GM13977 (cell line): ENCODE results near the gene KCNIP2.
A peak's percentile ranks its signal among the peaks of the same experiment; 100 is the strongest.

Experiments
- DNase-seq: peaks from one replicate; pipeline ENCODE4 v3.0.0; 2012; ENCODE audit warnings: low spot score
- in situ Hi-C: fragments of 300-500 bp; cut with MboI; formaldehyde crosslinking; loops from one replicate; pipeline ENCODE4 v1.12.0; 2022; ENCODE audit warnings: low sequenced_read_pairs, low pct_unique_long_range_greater_than_20kb, mixed read lengths, inconsistent platforms; ENCODE audit not compliant: unreplicated experiment
- TF ChIP-seq, protein P1 (sequence below): IDR thresholded peaks from 2 replicates; pipeline ENCODE4 v1.5.1; 2012; ENCODE audit warnings: mild to moderate bottlenecking, control low read depth; ENCODE audit not compliant: insufficient read depth; ENCODE audit errors: extremely low read depth, missing control alignments

Gene KCNIP2

DNA sequence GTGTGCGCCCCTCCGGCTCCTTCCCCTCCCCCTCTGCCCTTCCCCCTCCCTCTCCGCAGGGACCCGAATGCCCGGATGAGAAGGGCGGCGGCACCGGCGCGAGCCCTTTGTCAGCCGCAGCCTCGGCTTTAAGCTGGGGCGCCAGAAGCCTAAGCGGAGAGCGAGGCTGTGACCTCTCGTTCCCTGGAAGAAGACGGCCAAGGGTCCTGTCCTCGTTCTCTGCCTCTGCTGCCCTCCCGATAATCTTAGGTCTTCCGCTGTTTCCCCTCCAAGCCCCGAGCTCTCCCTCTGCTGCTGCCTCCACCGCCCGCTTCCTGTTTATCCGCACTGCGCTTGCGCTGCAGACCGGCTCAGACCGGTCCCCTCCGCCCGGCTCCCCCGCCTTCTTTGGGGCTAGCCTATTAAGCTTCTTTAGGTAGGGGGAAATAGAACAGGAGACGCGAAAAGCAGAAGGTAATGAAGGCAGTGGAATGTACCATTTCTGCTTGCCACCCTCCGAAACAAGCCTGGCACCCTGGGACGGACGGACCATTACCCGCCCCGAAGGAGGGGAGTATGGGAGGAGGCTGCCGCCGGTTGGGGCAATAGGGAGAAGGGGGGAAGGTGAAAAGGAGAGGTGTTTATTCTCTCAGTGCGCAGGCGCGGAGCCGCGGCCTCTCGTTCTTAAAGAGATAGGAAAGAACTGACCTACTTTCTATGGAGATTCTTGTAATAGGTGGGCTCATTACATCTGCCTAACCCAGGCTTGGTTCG is 25.3 kb downstream of the KCNIP2 start, which contains the start of gene OGA:
Gene OGA, minus strand, starts transcription at position 326 of the 753 bp plus-strand sequence. CDS start 422 bp downstream, outside the sequence.
- TF ChIP-seq, protein P1, sequence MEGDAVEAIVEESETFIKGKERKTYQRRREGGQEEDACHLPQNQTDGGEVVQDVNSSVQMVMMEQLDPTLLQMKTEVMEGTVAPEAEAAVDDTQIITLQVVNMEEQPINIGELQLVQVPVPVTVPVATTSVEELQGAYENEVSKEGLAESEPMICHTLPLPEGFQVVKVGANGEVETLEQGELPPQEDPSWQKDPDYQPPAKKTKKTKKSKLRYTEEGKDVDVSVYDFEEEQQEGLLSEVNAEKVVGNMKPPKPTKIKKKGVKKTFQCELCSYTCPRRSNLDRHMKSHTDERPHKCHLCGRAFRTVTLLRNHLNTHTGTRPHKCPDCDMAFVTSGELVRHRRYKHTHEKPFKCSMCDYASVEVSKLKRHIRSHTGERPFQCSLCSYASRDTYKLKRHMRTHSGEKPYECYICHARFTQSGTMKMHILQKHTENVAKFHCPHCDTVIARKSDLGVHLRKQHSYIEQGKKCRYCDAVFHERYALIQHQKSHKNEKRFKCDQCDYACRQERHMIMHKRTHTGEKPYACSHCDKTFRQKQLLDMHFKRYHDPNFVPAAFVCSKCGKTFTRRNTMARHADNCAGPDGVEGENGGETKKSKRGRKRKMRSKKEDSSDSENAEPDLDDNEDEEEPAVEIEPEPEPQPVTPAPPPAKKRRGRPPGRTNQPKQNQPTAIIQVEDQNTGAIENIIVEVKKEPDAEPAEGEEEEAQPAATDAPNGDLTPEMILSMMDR: no peak
- in situ Hi-C loops: no loop called here
- peak; percentile 94 for DNase-seq

DNA sequence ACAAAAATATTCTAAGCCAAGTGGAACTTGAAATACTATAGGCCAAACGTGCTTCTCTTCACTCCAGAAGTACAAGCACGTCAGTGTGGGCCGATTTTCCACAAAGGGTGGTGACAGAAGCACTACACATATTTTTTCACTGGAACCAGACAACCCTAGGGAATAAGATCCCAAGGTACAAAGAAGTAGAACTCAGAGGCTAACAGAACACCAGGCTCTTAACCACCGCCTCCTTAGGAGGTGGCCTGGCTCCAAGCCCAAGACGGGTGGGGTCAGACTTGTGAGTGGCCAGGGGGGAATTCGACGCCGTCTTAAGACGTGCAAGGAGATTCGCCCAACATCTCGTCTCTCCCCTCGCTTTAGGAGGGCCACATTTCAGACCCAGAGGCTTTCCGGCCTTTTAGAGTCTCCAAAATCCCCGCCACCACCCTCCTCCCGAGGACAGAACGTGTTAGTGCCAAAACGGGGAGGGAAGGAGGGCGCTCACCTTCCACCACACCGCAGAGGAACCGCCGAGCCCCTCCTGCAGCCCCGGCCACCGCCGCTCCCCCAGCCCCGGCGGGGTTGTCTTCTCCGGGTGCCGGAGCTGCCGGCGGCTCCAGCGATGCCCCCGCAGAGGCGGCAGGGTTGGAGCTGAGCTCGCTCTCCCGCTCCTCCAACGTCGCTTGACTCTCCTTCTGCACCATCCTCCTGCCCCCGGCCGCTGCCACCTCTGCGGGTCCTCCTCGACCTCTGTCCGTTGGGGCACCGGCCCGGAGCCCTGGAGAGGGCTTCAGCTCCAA is 26.1 kb downstream of the KCNIP2 start:
- TF ChIP-seq, protein P1: no peak
- in situ Hi-C loops: no loop called here
- peak; percentile 45 for DNase-seq

DNA sequence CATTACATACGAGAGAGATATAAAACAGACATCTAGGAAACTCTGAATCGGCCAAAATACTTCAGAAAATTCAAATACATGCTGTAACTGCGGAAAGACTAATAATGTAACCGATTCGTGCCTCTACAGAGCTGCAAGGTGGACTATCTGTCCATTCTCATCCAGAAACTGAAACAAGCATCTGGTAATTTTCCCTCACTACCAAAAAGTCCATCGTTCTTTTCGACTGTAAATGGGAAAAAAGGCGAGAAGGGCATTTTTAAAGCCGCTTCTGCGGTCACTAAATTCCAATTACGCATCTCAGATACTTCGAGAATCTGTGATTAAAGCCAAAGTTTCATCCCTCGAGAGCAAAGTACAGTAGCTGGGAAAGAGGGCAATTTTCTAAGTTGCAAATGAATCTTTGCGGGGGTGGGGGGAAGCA is 26.7 kb downstream of the KCNIP2 start:
- in situ Hi-C loops: no loop called here
- DNase-seq: peak; percentile 57
- TF ChIP-seq, protein P1: no peak

DNA sequence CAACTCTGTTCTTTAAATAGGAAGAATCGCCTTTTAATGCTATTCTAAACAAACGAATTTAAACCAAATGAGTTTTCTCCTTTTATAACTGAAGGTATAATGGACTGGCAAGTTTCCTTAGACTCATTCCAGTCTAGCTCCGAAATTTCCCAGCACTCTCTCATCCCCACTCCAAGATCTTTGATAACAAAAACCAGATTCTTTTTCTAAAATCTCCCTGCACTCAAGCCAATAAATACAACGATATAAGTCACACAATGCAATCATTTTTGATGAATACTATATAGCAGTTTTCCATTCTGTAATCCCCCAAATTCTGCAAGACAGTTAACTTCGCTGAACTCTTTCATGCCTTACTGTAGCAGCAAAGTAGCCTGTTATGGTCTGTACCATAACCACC is 27.2 kb downstream of the KCNIP2 start:
- in situ Hi-C loops: no loop called here
- TF ChIP-seq, protein P1: no peak
- no peak for DNase-seq

DNA sequence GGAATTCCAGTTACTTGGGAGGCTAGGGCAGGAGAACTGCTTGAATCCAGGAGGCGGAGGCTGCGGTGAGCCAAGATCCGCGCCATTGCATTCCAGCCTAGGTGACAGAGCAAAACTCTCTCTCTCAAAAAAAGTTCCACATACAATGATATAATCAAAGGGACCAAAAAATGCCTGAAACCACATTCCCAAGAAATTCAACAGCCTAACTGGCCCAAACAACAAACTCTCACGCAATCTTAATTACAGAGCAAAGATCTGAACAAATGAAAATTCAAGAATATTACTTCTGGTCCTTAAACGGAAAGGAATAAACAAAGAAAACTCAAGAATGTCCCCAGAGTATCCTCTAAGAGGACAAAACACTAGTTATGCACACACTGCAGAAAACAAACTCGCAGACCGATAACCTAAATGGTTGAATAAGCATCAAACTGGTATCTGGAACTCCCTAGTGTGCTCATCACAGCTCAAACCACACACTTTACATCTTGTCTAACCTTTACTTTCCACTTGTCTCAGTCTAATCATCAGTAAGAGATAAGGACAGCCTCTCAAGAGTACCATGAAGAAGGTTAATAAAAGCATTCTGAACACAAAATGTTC is 29.0 kb downstream of the KCNIP2 start:
- TF ChIP-seq, protein P1: no peak
- in situ Hi-C loops: no loop called here
- peak; percentile 70 for DNase-seq

DNA sequence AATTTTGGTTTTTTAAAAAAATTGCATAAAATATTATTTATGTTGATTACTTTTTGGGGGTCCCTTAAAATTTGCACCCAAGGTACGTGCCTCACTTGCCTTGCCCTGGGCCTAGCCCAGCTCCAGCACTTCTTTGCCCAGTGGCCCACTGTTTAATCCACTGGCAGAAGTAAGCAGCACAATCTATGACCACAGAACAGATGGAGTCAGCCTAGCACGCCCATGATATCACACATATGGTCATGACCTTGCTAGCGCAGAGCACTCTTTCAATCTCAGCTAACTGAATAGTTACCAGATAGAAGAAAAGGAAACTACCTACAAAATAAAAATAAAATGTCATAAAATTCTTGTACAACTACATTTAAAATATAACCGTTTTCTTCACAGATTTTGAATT is 31.0 kb downstream of the KCNIP2 start:
- no peak for DNase-seq
- TF ChIP-seq, protein P1: no peak
- in situ Hi-C loops: no loop called here
